ENCODE measurements around the gene MFSD11. TPM values are rescaled to one million over a fixed set of nuclear protein-coding genes. Genes with fewer than 3 reads are reported as not detected.
"Not testable (repeated sequence)": the region's sequence is repeated elsewhere in the genome, so short reads cannot be mapped to it uniquely, and the experiment has no call there.

MFSD11 gene
- total and polyA plus RNA-seq, 2 donors from 2014 or later = 12.5 to 22.6 TPM

GRCh38 chr17:76783146-76783545 is 45.2 kb downstream of the MFSD11 start:
- Histone ChIP-seq H3K4me1 (ENCODE audit: control insufficient read depth in 2 of 3, insufficient read depth in 2 of 3, low read depth in 1 of 3, low read length in 3 of 3) (no peaks in the 10 kb centered on the region), H3K27me3 (ENCODE audit: control insufficient read depth, insufficient read depth, low read length) (no peaks in the 10 kb centered on the region), H3K9me3 (ENCODE audit: control insufficient read depth in 2 of 3, insufficient read depth in 1 of 3, low read length in 3 of 3) (no peaks in the 10 kb centered on the region), H3K27ac (ENCODE audit: low read depth in 2 of 2, low read length in 2 of 2) (no peak overlapping the region), H3K36me3 (ENCODE audit: control insufficient read depth in 2 of 3, insufficient read depth in 3 of 3, low read length in 3 of 3) (peaks cover 0 to 13% (median 0%) of the 10 kb centered on the region in 3 donors), H3K4me3 (ENCODE audit: low read length in 3 of 3) (no peak overlapping the region), H3K9ac (ENCODE audit: low read length in 3 of 3) (no peak overlapping the region)
- intact Hi-C loops (cut with DNase I) = no loop called here
- no peak for TF ChIP-seq CTCF (IDR thresholded peaks at IDR 0.05; ENCODE audit: borderline replicate concordance, extremely low read depth, insufficient read depth)
- FAIRE-seq (no peak), DNase-seq (no peak)

- TF ChIP-seq CTCF (IDR thresholded peaks at IDR 0.05; ENCODE audit: borderline replicate concordance, extremely low read depth, insufficient read depth) = no peak
- H3K4me3 ChIP-seq (ENCODE audit: low read length in 3 of 3) = no peak overlapping the region
- DNase-seq (no peak), FAIRE-seq (no peak)
- H3K9me3 ChIP-seq (ENCODE audit: control insufficient read depth in 2 of 3, insufficient read depth in 1 of 3, low read length in 3 of 3) = no peaks in the 10 kb centered on the region
- no peak overlapping the region for H3K27ac ChIP-seq (ENCODE audit: low read depth in 2 of 2, low read length in 2 of 2)
- intact Hi-C loops (cut with DNase I) = no loop called here
- no peaks in the 10 kb centered on the region for H3K4me1 ChIP-seq (ENCODE audit: control insufficient read depth in 2 of 3, insufficient read depth in 2 of 3, low read depth in 1 of 3, low read length in 3 of 3)
- H3K27me3 ChIP-seq (ENCODE audit: control insufficient read depth, insufficient read depth, low read length) = no peaks in the 10 kb centered on the region
- no peak overlapping the region for H3K9ac ChIP-seq (ENCODE audit: low read length in 3 of 3)
- H3K36me3 ChIP-seq (ENCODE audit: control insufficient read depth in 2 of 3, insufficient read depth in 3 of 3, low read length in 3 of 3) = peaks cover 0 to 8% (median 0%) of the 10 kb centered on the region in 3 donors
Observed at GRCh38 chr17:76784926-76785325, 47.0 kb downstream of the MFSD11 start.

GRCh38 chr17:76787866-76788265 is 49.9 kb downstream of the MFSD11 start:
- H3K4me3 ChIP-seq (ENCODE audit: low read length in 3 of 3); H3K36me3 ChIP-seq (ENCODE audit: control insufficient read depth in 2 of 3, insufficient read depth in 3 of 3, low read length in 3 of 3); FAIRE-seq; DNase-seq; H3K4me1 ChIP-seq (ENCODE audit: control insufficient read depth in 2 of 3, insufficient read depth in 2 of 3, low read depth in 1 of 3, low read length in 3 of 3); H3K9ac ChIP-seq (ENCODE audit: low read length in 3 of 3); H3K27me3 ChIP-seq (ENCODE audit: control insufficient read depth, insufficient read depth, low read length); H3K9me3 ChIP-seq (ENCODE audit: control insufficient read depth in 2 of 3, insufficient read depth in 1 of 3, low read length in 3 of 3); intact Hi-C loops (cut with DNase I); H3K27ac ChIP-seq (ENCODE audit: low read depth in 2 of 2, low read length in 2 of 2): not testable (repeated sequence)

GRCh38 chr17:76789235-76789788 is 51.4 kb downstream of the MFSD11 start:
- Histone ChIP-seq H3K36me3 (ENCODE audit: control insufficient read depth in 2 of 3, insufficient read depth in 3 of 3, low read length in 3 of 3) (no peaks in the 10 kb centered on the region), H3K9ac (ENCODE audit: low read length in 3 of 3) (no peak overlapping the region), H3K27ac (ENCODE audit: low read depth in 2 of 2, low read length in 2 of 2) (no peak overlapping the region), H3K9me3 (ENCODE audit: control insufficient read depth in 2 of 3, insufficient read depth in 1 of 3, low read length in 3 of 3) (no peaks in the 10 kb centered on the region), H3K4me1 (ENCODE audit: control insufficient read depth in 2 of 3, insufficient read depth in 2 of 3, low read depth in 1 of 3, low read length in 3 of 3) (no peaks in the 10 kb centered on the region), H3K4me3 (ENCODE audit: low read length in 3 of 3) (no peak overlapping the region), H3K27me3 (ENCODE audit: control insufficient read depth, insufficient read depth, low read length) (no peaks in the 10 kb centered on the region)
- DNase-seq (peak in 3 of 5 donors; percentile 45 to 65 (median 49)), FAIRE-seq (no peak)
- intact Hi-C loops (cut with DNase I) = no loop called here
- no peak for TF ChIP-seq CTCF (IDR thresholded peaks at IDR 0.05; ENCODE audit: borderline replicate concordance, extremely low read depth, insufficient read depth)
